ENCODE data around the gene SULT1C2.

- no peak for TF ChIP-seq CTCF (conservative IDR thresholded peaks at IDR 0.05)
- no peak for TF ChIP-seq EZH2 (IDR thresholded peaks at IDR 0.05; ENCODE audit: low read depth)
Measured at GRCh38 chr2:108285616-108286015, 3.1 kb upstream of the SULT1C2 start.

All from PC-9 (cell line).